K562 (cell line): Measurements from ENCODE around the gene TTC28. TPM values are rescaled to one million over a fixed set of nuclear protein-coding genes. Genes with fewer than 3 reads are reported as not detected.

ENCODE experiments used
- RB1 ChIP-seq: fragments of 450-650 bp; IDR thresholded peaks from 2 replicates; pipeline ENCODE4 v1.6.1; 2017; ENCODE audit warnings: low read depth, mild to moderate bottlenecking
- SIN3A ChIP-seq, 2 experiments: fragments of 150-350 bp in 1 of 2; IDR thresholded peaks; 2 replicates each; pipeline ENCODE4 v1.6.1; 2011 to 2016; ENCODE audit warnings: borderline replicate concordance in 2 of 2, low read depth in 2 of 2, low read length in 2 of 2, mild to moderate bottlenecking in 2 of 2, moderate library complexity in 2 of 2; ENCODE audit not compliant: control insufficient read depth in 1 of 2
- XRCC5 ChIP-seq: fragments of 200-400 bp; formaldehyde crosslinking; IDR thresholded peaks from 2 replicates; pipeline ENCODE4 v1.6.1; 2017; ENCODE audit warnings: low read depth, mild to moderate bottlenecking, low read length
- YY1 ChIP-seq, 3 experiments: IDR thresholded peaks; 2 replicates each; pipeline ENCODE4 v1.6.1; 2011; ENCODE audit warnings: low read length in 2 of 3, mild to moderate bottlenecking in 2 of 3, moderate library complexity in 2 of 3, borderline replicate concordance in 1 of 3, control low read depth in 1 of 3, low read depth in 1 of 3; ENCODE audit not compliant: insufficient read depth in 3 of 3, insufficient replicate concordance in 2 of 3, control insufficient read depth in 1 of 3, insufficient read length in 1 of 3; ENCODE audit errors: extremely low read depth in 1 of 3
- polyA plus RNA-seq, 8 experiments: library from polyadenylated mRNA; depleted of rRNA in 4 of 8; stranded (reverse) in 5 of 8; unstranded in 3 of 8; fragments of >200 nt; fragmentation: Nextera tagmentation in 2 of 8; fragmentation: Illumina TruSeq in 1 of 8; extraction: Ambion mirVana in 2 of 8; extraction: Trizol in 1 of 8; gene quantifications; 2 replicates each; pipeline versions ENCODE4 v1.2.1 to v1.2.3, GENCODE V29; 2011 to 2014; ENCODE audit warnings: inconsistent platforms in 1 of 8, missing spikeins in 1 of 8
- total RNA-seq, 7 experiments: library from RNA; depleted of rRNA in 6 of 7; stranded (reverse); fragments of >200 nt in 6 of 7; fragmentation: Illumina TruSeq in 2 of 7; extraction: Trizol in 2 of 7; gene quantifications; 2 replicates each; pipeline versions ENCODE4 v1.2.1 to v1.2.3, GENCODE V29; 2011 to 2021; ENCODE audit warnings: low replicate concordance in 1 of 7
- TF ChIP-seq, protein P1 (sequence below): sonication (generic); formaldehyde crosslinking; IDR thresholded peaks from 2 replicates; pipeline ENCODE4 v1.9.0; 2022; ENCODE audit warnings: mild to moderate bottlenecking, missing genetic modification reagents
- TF ChIP-seq, protein P2 (sequence below), 3 experiments: fragments of 200-800 bp in 1 of 3; fragments of 250-450 bp in 1 of 3; fragments of 450-650 bp in 1 of 3; sonication (Bioruptor Pico) in 1 of 3; sonication (Bioruptor generic) in 1 of 3; formaldehyde crosslinking in 1 of 3; IDR thresholded peaks; 2 replicates each; pipeline versions ENCODE4 v1.6.1 to v1.8.0; 2016 to 2022; ENCODE audit warnings: mild to moderate bottlenecking in 2 of 3, missing genetic modification characterization in 2 of 3, missing compliant biosample characterization in 1 of 3, moderate library complexity in 1 of 3
- TF ChIP-seq, protein P3 (sequence below): fragments of 200-600 bp; sonication (generic); IDR thresholded peaks from one replicate; pipeline ENCODE4 v1.6.1; 2012; ENCODE audit warnings: mild to moderate bottlenecking, low read depth, low read length, inconsistent platforms
- TF ChIP-seq, protein P4 (sequence below), 2 experiments: fragments of 450-650 bp; conservative IDR thresholded peaks; 2 replicates each; pipeline ENCODE4 v1.6.1; 2017; ENCODE audit warnings: mild to moderate bottlenecking in 2 of 2, moderate library complexity in 2 of 2

The TTC28 gene
- total and polyA plus RNA-seq, 9 of the 15 experiments (the other 6 are each of a cell fraction or from before 2014, with no cell fraction given): 0.22 to 10.7 (median 3.1) TPM

DNA sequence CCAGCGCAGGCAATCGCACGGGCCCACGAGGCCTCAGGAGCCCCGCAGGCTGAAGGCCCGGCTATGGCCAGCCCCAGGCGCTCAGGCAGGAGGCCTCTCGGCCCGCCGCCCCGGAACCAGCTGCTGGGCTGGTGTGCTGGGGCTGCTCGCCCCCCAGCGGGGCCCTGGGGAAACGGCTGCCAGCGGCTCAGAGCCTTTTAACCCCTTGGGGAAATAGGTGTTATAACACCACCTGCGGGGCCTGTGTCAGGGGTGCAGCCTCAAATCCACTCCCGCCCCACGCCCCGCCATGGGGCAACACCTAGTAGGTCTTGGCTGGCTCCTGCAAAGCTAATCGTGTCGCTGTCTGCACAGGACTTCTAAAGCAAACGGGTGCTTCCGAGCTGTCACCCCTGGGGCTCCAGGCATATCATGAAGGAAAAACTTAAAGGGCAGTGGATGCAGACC is 237.4 kb downstream of the TTC28 start (continued):
- TF ChIP-seq SIN3A (IDR thresholded peaks at IDR 0.05; ENCODE audit: borderline replicate concordance in 2 of 2, control insufficient read depth in 1 of 2, low read depth in 2 of 2, low read length in 2 of 2): peak in 1 of 2 experiments; percentile 46; a peak in 1 of 4 replicates
- TF ChIP-seq RB1: peak; percentile 86; the same call in 1 of the 2 replicates
- TF ChIP-seq, protein P1, sequence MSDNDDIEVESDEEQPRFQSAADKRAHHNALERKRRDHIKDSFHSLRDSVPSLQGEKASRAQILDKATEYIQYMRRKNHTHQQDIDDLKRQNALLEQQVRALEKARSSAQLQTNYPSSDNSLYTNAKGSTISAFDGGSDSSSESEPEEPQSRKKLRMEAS (CRISPR knock-in tag): peak; percentile 65
- peak; percentile 76; the same call in 1 of the 2 replicates for TF ChIP-seq XRCC5
- TF ChIP-seq, protein P2, sequence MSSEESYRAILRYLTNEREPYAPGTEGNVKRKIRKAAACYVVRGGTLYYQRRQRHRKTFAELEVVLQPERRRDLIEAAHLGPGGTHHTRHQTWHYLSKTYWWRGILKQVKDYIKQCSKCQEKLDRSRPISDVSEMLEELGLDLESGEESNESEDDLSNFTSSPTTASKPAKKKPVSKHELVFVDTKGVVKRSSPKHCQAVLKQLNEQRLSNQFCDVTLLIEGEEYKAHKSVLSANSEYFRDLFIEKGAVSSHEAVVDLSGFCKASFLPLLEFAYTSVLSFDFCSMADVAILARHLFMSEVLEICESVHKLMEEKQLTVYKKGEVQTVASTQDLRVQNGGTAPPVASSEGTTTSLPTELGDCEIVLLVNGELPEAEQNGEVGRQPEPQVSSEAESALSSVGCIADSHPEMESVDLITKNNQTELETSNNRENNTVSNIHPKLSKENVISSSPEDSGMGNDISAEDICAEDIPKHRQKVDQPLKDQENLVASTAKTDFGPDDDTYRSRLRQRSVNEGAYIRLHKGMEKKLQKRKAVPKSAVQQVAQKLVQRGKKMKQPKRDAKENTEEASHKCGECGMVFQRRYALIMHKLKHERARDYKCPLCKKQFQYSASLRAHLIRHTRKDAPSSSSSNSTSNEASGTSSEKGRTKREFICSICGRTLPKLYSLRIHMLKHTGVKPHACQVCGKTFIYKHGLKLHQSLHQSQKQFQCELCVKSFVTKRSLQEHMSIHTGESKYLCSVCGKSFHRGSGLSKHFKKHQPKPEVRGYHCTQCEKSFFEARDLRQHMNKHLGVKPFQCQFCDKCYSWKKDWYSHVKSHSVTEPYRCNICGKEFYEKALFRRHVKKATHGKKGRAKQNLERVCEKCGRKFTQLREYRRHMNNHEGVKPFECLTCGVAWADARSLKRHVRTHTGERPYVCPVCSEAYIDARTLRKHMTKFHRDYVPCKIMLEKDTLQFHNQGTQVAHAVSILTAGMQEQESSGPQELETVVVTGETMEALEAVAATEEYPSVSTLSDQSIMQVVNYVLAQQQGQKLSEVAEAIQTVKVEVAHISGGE (CRISPR knock-in tag; IDR thresholded peaks at IDR 0.05): peak in 1 of 3 experiments; percentile 38; a peak in 1 of 6 replicates
- TF ChIP-seq, protein P3, sequence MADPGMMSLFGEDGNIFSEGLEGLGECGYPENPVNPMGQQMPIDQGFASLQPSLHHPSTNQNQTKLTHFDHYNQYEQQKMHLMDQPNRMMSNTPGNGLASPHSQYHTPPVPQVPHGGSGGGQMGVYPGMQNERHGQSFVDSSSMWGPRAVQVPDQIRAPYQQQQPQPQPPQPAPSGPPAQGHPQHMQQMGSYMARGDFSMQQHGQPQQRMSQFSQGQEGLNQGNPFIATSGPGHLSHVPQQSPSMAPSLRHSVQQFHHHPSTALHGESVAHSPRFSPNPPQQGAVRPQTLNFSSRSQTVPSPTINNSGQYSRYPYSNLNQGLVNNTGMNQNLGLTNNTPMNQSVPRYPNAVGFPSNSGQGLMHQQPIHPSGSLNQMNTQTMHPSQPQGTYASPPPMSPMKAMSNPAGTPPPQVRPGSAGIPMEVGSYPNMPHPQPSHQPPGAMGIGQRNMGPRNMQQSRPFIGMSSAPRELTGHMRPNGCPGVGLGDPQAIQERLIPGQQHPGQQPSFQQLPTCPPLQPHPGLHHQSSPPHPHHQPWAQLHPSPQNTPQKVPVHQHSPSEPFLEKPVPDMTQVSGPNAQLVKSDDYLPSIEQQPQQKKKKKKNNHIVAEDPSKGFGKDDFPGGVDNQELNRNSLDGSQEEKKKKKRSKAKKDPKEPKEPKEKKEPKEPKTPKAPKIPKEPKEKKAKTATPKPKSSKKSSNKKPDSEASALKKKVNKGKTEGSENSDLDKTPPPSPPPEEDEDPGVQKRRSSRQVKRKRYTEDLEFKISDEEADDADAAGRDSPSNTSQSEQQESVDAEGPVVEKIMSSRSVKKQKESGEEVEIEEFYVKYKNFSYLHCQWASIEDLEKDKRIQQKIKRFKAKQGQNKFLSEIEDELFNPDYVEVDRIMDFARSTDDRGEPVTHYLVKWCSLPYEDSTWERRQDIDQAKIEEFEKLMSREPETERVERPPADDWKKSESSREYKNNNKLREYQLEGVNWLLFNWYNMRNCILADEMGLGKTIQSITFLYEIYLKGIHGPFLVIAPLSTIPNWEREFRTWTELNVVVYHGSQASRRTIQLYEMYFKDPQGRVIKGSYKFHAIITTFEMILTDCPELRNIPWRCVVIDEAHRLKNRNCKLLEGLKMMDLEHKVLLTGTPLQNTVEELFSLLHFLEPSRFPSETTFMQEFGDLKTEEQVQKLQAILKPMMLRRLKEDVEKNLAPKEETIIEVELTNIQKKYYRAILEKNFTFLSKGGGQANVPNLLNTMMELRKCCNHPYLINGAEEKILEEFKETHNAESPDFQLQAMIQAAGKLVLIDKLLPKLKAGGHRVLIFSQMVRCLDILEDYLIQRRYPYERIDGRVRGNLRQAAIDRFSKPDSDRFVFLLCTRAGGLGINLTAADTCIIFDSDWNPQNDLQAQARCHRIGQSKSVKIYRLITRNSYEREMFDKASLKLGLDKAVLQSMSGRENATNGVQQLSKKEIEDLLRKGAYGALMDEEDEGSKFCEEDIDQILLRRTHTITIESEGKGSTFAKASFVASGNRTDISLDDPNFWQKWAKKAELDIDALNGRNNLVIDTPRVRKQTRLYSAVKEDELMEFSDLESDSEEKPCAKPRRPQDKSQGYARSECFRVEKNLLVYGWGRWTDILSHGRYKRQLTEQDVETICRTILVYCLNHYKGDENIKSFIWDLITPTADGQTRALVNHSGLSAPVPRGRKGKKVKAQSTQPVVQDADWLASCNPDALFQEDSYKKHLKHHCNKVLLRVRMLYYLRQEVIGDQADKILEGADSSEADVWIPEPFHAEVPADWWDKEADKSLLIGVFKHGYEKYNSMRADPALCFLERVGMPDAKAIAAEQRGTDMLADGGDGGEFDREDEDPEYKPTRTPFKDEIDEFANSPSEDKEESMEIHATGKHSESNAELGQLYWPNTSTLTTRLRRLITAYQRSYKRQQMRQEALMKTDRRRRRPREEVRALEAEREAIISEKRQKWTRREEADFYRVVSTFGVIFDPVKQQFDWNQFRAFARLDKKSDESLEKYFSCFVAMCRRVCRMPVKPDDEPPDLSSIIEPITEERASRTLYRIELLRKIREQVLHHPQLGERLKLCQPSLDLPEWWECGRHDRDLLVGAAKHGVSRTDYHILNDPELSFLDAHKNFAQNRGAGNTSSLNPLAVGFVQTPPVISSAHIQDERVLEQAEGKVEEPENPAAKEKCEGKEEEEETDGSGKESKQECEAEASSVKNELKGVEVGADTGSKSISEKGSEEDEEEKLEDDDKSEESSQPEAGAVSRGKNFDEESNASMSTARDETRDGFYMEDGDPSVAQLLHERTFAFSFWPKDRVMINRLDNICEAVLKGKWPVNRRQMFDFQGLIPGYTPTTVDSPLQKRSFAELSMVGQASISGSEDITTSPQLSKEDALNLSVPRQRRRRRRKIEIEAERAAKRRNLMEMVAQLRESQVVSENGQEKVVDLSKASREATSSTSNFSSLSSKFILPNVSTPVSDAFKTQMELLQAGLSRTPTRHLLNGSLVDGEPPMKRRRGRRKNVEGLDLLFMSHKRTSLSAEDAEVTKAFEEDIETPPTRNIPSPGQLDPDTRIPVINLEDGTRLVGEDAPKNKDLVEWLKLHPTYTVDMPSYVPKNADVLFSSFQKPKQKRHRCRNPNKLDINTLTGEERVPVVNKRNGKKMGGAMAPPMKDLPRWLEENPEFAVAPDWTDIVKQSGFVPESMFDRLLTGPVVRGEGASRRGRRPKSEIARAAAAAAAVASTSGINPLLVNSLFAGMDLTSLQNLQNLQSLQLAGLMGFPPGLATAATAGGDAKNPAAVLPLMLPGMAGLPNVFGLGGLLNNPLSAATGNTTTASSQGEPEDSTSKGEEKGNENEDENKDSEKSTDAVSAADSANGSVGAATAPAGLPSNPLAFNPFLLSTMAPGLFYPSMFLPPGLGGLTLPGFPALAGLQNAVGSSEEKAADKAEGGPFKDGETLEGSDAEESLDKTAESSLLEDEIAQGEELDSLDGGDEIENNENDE: no peak
- TF ChIP-seq, protein P4, sequence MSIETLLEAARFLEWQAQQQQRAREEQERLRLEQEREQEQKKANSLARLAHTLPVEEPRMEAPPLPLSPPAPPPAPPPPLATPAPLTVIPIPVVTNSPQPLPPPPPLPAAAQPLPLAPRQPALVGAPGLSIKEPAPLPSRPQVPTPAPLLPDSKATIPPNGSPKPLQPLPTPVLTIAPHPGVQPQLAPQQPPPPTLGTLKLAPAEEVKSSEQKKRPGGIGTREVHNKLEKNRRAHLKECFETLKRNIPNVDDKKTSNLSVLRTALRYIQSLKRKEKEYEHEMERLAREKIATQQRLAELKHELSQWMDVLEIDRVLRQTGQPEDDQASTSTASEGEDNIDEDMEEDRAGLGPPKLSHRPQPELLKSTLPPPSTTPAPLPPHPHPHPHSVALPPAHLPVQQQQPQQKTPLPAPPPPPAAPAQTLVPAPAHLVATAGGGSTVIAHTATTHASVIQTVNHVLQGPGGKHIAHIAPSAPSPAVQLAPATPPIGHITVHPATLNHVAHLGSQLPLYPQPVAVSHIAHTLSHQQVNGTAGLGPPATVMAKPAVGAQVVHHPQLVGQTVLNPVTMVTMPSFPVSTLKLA (conservative IDR thresholded peaks at IDR 0.05): peak in 1 of 2 experiments; percentile 40; a peak in 1 of 4 replicates
- peak in 2 of 3 experiments; percentile 31 to 58 for TF ChIP-seq YY1 (IDR thresholded peaks at IDR 0.05; ENCODE audit: borderline replicate concordance in 1 of 3, control insufficient read depth in 1 of 3, extremely low read depth in 1 of 3, insufficient read depth in 3 of 3, insufficient read length in 1 of 3, insufficient replicate concordance in 2 of 3, low read depth in 1 of 3, low read length in 2 of 3)
